H1 (cell line): ENCODE results near the gene ATF7. TPM values are rescaled to one million over a fixed set of nuclear protein-coding genes. Genes with fewer than 3 reads are reported as not detected.

Experiments used
- BRCA1 ChIP-seq: IDR thresholded peaks from 2 replicates; pipeline ENCODE4 v1.6.1; 2012; ENCODE audit warnings: low read depth, low read length, improper control_type of control experiment
- CBX5 ChIP-seq: fragments of 300-800, 300-1000 bp; sonication (generic); IDR thresholded peaks from 2 replicates; pipeline ENCODE4 v1.7.1; 2016; ENCODE audit warnings: antibody characterized with exemption, low read length, low read depth
- CBX8 ChIP-seq: fragments of 300-800, 300-1000 bp; sonication (generic); IDR thresholded peaks from 2 replicates; pipeline ENCODE4 v1.7.1; 2016; ENCODE audit warnings: low read depth, low read length, borderline replicate concordance
- CHD7 ChIP-seq: fragments of 300-600 bp; sonication (generic); IDR thresholded peaks from 2 replicates; pipeline ENCODE4 v1.7.1; 2012; ENCODE audit warnings: low read length, moderate library complexity, mild to moderate bottlenecking, inconsistent platforms; ENCODE audit not compliant: insufficient replicate concordance
- GTF2F1 ChIP-seq: IDR thresholded peaks from 2 replicates; pipeline ENCODE4 v1.6.1; 2012; ENCODE audit warnings: low read depth, low read length, improper control_type of control experiment, borderline replicate concordance
- HDAC2 ChIP-seq, 2 experiments: fragments of 300-600 bp in 1 of 2; sonication (generic) in 1 of 2; IDR thresholded peaks; 2 replicates each; pipeline ENCODE4 v1.6.1; 2011 to 2012; ENCODE audit warnings: low read depth in 2 of 2, low read length in 2 of 2, mild to moderate bottlenecking in 2 of 2, moderate library complexity in 2 of 2, borderline replicate concordance in 1 of 2, inconsistent platforms in 1 of 2
- KDM5A ChIP-seq: fragments of 200-600 bp; IDR thresholded peaks from 2 replicates; pipeline ENCODE4 v1.7.1; 2012; ENCODE audit warnings: mild to moderate bottlenecking, low read length, inconsistent platforms, mixed read lengths
- PHF8 ChIP-seq: fragments of 200-600 bp; sonication (generic); conservative IDR thresholded peaks from 2 replicates; pipeline ENCODE4 v1.7.1; 2012; ENCODE audit warnings: low read depth, mild to moderate bottlenecking, inconsistent platforms, low read length, moderate library complexity
- RBBP5 ChIP-seq: IDR thresholded peaks from 2 replicates; pipeline ENCODE4 v1.7.1; 2012; ENCODE audit warnings: low read depth, mild to moderate bottlenecking, inconsistent platforms, low read length, moderate library complexity, borderline replicate concordance
- SIRT6 ChIP-seq: IDR thresholded peaks from one replicate; pipeline ENCODE4 v1.7.1; 2012; ENCODE audit warnings: low read length, inconsistent platforms
- SP1 ChIP-seq: IDR thresholded peaks from 2 replicates; pipeline ENCODE4 v1.6.1; 2011; ENCODE audit warnings: low read depth, low read length
- TCF12 ChIP-seq: IDR thresholded peaks from 2 replicates; pipeline ENCODE4 v1.6.1; 2011; ENCODE audit warnings: low read depth, mild to moderate bottlenecking, low read length
- ZNF274 ChIP-seq: IDR thresholded peaks from 2 replicates; pipeline ENCODE4 v1.7.0; 2012; ENCODE audit warnings: low read length, borderline replicate concordance; ENCODE audit errors: extremely low read depth
- polyA plus RNA-seq, 7 experiments: library from polyadenylated mRNA; depleted of rRNA in 3 of 7; stranded (reverse) in 5 of 7; unstranded in 2 of 7; fragments of >200 nt in 5 of 7; fragments of 200-250 nt in 2 of 7; gene quantifications; 1 replicate in 5 of 7; 2 replicates in 1 of 7; 4 replicates in 1 of 7; pipeline versions ENCODE4 v1.2.1 to v1.2.3, GENCODE V29; 2011 to 2013; ENCODE audit warnings: missing spikeins in 2 of 7, mixed read lengths in 2 of 7
- total RNA-seq: library from RNA; stranded (reverse); fragmentation: NEBNext Ultra II Directional; extraction: Animal tissue kit (Norgen Biotek cat#: 25700); gene quantifications from 2 replicates; pipeline ENCODE4 v1.2.1, GENCODE V29; 2021

ATF7 gene
- total and polyA plus RNA-seq, 2 of the 8 experiments (the other 6 are each of a cell fraction or from before 2014, with no cell fraction given), result 10.1 to 16.6 TPM

- TF ChIP-seq CHD7 (no peak), PHF8 (no peak), BRCA1 (no peak), SIRT6 (no peak), ZNF274 (no peak), CBX5 (no peak), HDAC2 (IDR thresholded peaks at IDR 0.05; ENCODE audit: borderline replicate concordance in 1 of 2, low read depth in 2 of 2, low read length in 2 of 2) (no peak), RBBP5 (no peak), KDM5A (no peak), GTF2F1 (no peak), TCF12 (no peak), CBX8 (no peak), SP1 (no peak)
These were observed 39.4 kb downstream of the ATF7 start (continued) for GRCh38 chr12:53586745-53587144.
